Vagina (tissue), 2 donors: ENCODE results near the gene GOLGA6C.
"Not testable (repeated sequence)": the region's sequence is repeated elsewhere in the genome, so short reads cannot be mapped to it uniquely, and the experiment has no call there.

Experiments used
- CTCF ChIP-seq, 3 experiments: fragments of 450-650 bp in 2 of 3; fragments of 200-600 bp in 1 of 3; sonication (generic) in 1 of 3; IDR thresholded peaks; one replicate each; pipeline ENCODE4 v1.5.1; 2017 to 2019; ENCODE audit warnings: antibody characterized with exemption in 3 of 3, mild to moderate bottlenecking in 2 of 3, moderate library complexity in 2 of 3
- POLR2A ChIP-seq, 2 donors: fragments of 450-650 bp; IDR thresholded peaks; one replicate each; pipeline ENCODE4 v1.6.1; 2017; ENCODE audit warnings: antibody characterized with exemption in 2 of 2, mild to moderate bottlenecking in 2 of 2, moderate library complexity in 2 of 2

GRCh38 chr15:75302753-75303152 is 44.6 kb downstream of the GOLGA6C start:
- TF ChIP-seq CTCF, POLR2A (IDR thresholded peaks at IDR 0.05): not testable (repeated sequence)
